Mammary epithelial cell (primary cell): ENCODE measurements around the gene ZCCHC8.
"Not testable (repeated sequence)": the region's sequence is repeated elsewhere in the genome, so short reads cannot be mapped to it uniquely, and the experiment has no call there.

Source experiments
- EZH2 ChIP-seq: IDR thresholded peaks from 2 replicates; pipeline ENCODE4 v1.6.1; 2012; ENCODE audit warnings: low read length, inconsistent platforms, borderline replicate concordance
- TF ChIP-seq, protein P1 (sequence below), 2 donors: IDR thresholded peaks in 1 of 2; conservative IDR thresholded peaks in 1 of 2; 2 replicates each; pipeline ENCODE4 v1.5.1; 2011 to 2012; ENCODE audit warnings: inconsistent platforms in 2 of 2, low read length in 2 of 2, mild to moderate bottlenecking in 2 of 2, control low read depth in 1 of 2, low read depth in 1 of 2; ENCODE audit not compliant: insufficient read depth in 1 of 2; ENCODE audit errors: extremely low read depth in 1 of 2

DNA sequence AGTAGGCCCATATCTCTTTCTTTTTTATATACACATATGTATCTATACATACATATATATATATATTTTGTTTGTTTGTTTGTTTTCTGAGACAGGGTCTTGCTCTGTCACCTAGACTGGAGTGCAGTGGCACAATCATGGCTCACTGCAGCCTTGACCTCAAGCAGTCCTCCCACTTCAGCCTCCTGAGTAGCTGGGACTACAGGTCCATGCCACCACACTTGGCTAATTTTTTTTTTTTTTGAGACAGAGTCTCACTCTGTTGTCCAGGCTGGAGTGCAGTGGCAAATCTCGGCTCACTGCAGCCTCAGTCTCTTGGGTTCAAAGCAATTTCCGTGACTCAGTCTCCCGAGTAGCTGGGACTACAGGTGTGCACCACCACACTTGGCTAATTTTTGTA lies 12.9 kb downstream of the ZCCHC8 start:
- TF ChIP-seq, protein P1, sequence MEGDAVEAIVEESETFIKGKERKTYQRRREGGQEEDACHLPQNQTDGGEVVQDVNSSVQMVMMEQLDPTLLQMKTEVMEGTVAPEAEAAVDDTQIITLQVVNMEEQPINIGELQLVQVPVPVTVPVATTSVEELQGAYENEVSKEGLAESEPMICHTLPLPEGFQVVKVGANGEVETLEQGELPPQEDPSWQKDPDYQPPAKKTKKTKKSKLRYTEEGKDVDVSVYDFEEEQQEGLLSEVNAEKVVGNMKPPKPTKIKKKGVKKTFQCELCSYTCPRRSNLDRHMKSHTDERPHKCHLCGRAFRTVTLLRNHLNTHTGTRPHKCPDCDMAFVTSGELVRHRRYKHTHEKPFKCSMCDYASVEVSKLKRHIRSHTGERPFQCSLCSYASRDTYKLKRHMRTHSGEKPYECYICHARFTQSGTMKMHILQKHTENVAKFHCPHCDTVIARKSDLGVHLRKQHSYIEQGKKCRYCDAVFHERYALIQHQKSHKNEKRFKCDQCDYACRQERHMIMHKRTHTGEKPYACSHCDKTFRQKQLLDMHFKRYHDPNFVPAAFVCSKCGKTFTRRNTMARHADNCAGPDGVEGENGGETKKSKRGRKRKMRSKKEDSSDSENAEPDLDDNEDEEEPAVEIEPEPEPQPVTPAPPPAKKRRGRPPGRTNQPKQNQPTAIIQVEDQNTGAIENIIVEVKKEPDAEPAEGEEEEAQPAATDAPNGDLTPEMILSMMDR (conservative IDR thresholded peaks at IDR 0.05 in 1 of 2, IDR thresholded peaks at IDR 0.05 in 1 of 2; ENCODE audit: extremely low read depth in 1 of 2, insufficient read depth in 1 of 2, low read depth in 1 of 2, low read length in 2 of 2): not testable (repeated sequence)
- not testable (repeated sequence) for TF ChIP-seq EZH2
